WTC11 (cell line): ENCODE data around the gene SLC35G4. TPM values are rescaled to one million over a fixed set of nuclear protein-coding genes. Genes with fewer than 3 reads are reported as not detected.

Experiments
- ATAC-seq: fragments of 200-7000 bp; cut with Tn5 transposase; 2 replicates; pipeline ENCODE4 v1.10.0; 2021; ENCODE audit warnings: mild to moderate bottlenecking, moderate library complexity
- CTCF ChIA-PET: fragments of 300-600 bp; sonication (Branson Sonifier 250); formaldehyde crosslinking; loops from one replicate; lab custom pipeline; 2021; ENCODE audit warnings: antibody characterized with exemption; lab: Charles Lee
- POLR2A ChIA-PET: fragments of 350-600 bp; sonication (Branson Sonifier 250); formaldehyde crosslinking; loops from one replicate; lab custom pipeline; 2021; ENCODE audit warnings: antibody characterized with exemption; lab: Charles Lee
- DNase-seq: peaks from one replicate; pipeline ENCODE4 v3.0.0; 2021; ENCODE audit warnings: low spot score
- H3K27ac Mint-ChIP-seq: 2 replicates; pipeline ENCODE4 v1.8.0; 2021; ENCODE audit warnings: mixed read lengths
- H3K27me3 Mint-ChIP-seq: 2 replicates; pipeline ENCODE4 v1.8.0; 2021; ENCODE audit warnings: low read depth, mild to moderate bottlenecking, moderate library complexity, mixed read lengths
- H3K36me3 Mint-ChIP-seq: 2 replicates; pipeline ENCODE4 v1.8.0; 2021; ENCODE audit warnings: mixed read lengths
- H3K4me1 Mint-ChIP-seq: 2 replicates; pipeline ENCODE4 v1.8.0; 2022; ENCODE audit warnings: mixed read lengths
- H3K4me3 Mint-ChIP-seq: 2 replicates; pipeline ENCODE4 v1.8.0; 2021; ENCODE audit warnings: mild to moderate bottlenecking, moderate library complexity, mixed read lengths
- H3K9me3 Mint-ChIP-seq: 2 replicates; pipeline ENCODE4 v1.8.0; 2021; ENCODE audit warnings: mixed read lengths
- AFF4 ChIP-seq: sonication (generic); formaldehyde crosslinking; IDR thresholded peaks from 2 replicates; pipeline ENCODE4 v1.8.1; 2023; ENCODE audit warnings: mild to moderate bottlenecking, missing genetic modification reagents, borderline replicate concordance
- CBFB ChIP-seq: sonication (generic); formaldehyde crosslinking; IDR thresholded peaks from 2 replicates; pipeline ENCODE4 v1.8.1; 2022; ENCODE audit warnings: mild to moderate bottlenecking, low read depth, missing genetic modification reagents
- FOXP1 ChIP-seq: sonication (generic); formaldehyde crosslinking; IDR thresholded peaks from 2 replicates; pipeline ENCODE4 v1.8.0; 2022; ENCODE audit warnings: missing genetic modification reagents, mild to moderate bottlenecking, moderate library complexity, borderline replicate concordance
- GRHL2 ChIP-seq: fragments of 250-450 bp; sonication (Bioruptor Pico); IDR thresholded peaks from 2 replicates; pipeline ENCODE4 v1.8.0; 2022; ENCODE audit warnings: mild to moderate bottlenecking, moderate library complexity; ENCODE audit not compliant: insufficient replicate concordance, severe bottlenecking
- HMGXB4 ChIP-seq: sonication (generic); formaldehyde crosslinking; IDR thresholded peaks from 2 replicates; pipeline ENCODE4 v1.8.1; 2023; ENCODE audit warnings: mild to moderate bottlenecking, moderate library complexity, missing genetic modification reagents
- NR2C2 ChIP-seq: sonication (generic); formaldehyde crosslinking; IDR thresholded peaks from 2 replicates; pipeline ENCODE4 v1.8.0; 2022; ENCODE audit warnings: mild to moderate bottlenecking, missing genetic modification reagents
- PREB ChIP-seq: sonication (generic); formaldehyde crosslinking; IDR thresholded peaks from 2 replicates; pipeline ENCODE4 v1.8.1; 2022; ENCODE audit warnings: mild to moderate bottlenecking, missing genetic modification reagents, moderate library complexity, borderline replicate concordance
- RELA ChIP-seq: sonication (generic); formaldehyde crosslinking; IDR thresholded peaks from 2 replicates; pipeline ENCODE4 v1.8.1; 2022; ENCODE audit warnings: missing genetic modification reagents, mild to moderate bottlenecking, borderline replicate concordance
- STAT6 ChIP-seq: sonication (generic); formaldehyde crosslinking; conservative IDR thresholded peaks from 2 replicates; pipeline ENCODE4 v1.8.1; 2023; ENCODE audit warnings: mild to moderate bottlenecking, low read depth, missing genetic modification reagents, moderate library complexity
- TEAD1 ChIP-seq: sonication (generic); formaldehyde crosslinking; IDR thresholded peaks from 2 replicates; pipeline ENCODE4 v1.8.0; 2022; ENCODE audit warnings: mild to moderate bottlenecking, missing genetic modification reagents
- USF2 ChIP-seq: sonication (generic); formaldehyde crosslinking; IDR thresholded peaks from 2 replicates; pipeline ENCODE4 v1.8.1; 2023; ENCODE audit warnings: mild to moderate bottlenecking, missing genetic modification reagents, moderate library complexity
- ZNF281 ChIP-seq: sonication (generic); formaldehyde crosslinking; IDR thresholded peaks from 2 replicates; pipeline ENCODE4 v1.8.0; 2023; ENCODE audit warnings: mild to moderate bottlenecking, missing genetic modification reagents
- ZNF416 ChIP-seq: fragments of 250-450 bp; sonication (Bioruptor Pico); IDR thresholded peaks from 2 replicates; pipeline ENCODE4 v1.9.0; 2021; ENCODE audit warnings: mild to moderate bottlenecking, inconsistent platforms
- ZNF423 ChIP-seq: fragments of 250-450 bp; sonication (Bioruptor Pico); IDR thresholded peaks from 2 replicates; pipeline ENCODE4 v2.1.2; 2022; ENCODE audit warnings: mild to moderate bottlenecking, moderate library complexity
- ZNF512 ChIP-seq: sonication (generic); formaldehyde crosslinking; IDR thresholded peaks from 2 replicates; pipeline ENCODE4 v1.8.1; 2022; ENCODE audit warnings: missing genetic modification reagents, borderline replicate concordance
- total RNA-seq: library from RNA; stranded (reverse); gene quantifications from 3 replicates; pipeline ENCODE4 v1.2.3, GENCODE V29; 2021

SLC35G4 gene
- total RNA-seq, 1 experiment from 2014 or later = not detected

- Mint-ChIP-seq H3K4me3 (peak overlapping the region; percentile 50), H3K27ac (no peak overlapping the region), H3K9me3 (no peaks in the 10 kb centered on the region; the same call in 1 of the 2 replicates), H3K36me3 (no peaks in the 10 kb centered on the region), H3K4me1 (peaks cover 6% of the 10 kb centered on the region), H3K27me3 (peaks cover 21% of the 10 kb centered on the region)
- no peak for TF ChIP-seq PREB (CRISPR knock-in tag)
- TF ChIP-seq HMGXB4 = 0 out of 2 replicates have a peak, but pooled peaks have one; percentile 16
- peak; percentile 41 for ATAC-seq
- ChIA-PET POLR2A (no interaction called here), CTCF (interaction anchor here (0.6 to 5.5 kb wide), 42 partner anchors 10 to 581 kb away, joined by 3 to 99 read pairs (median 5); partner anchors contain the start of genes GNAL and IMPA2)
- no peak for DNase-seq
Observed at GRCh38 chr18:11655606-11655932, 46.2 kb downstream of the SLC35G4 start.

GRCh38 chr18:11657152-11657551, 47.8 kb downstream of the SLC35G4 start:
- H3K27ac Mint-ChIP-seq = no peak overlapping the region
- POLR2A ChIA-PET = no interaction called here
- DNase-seq (no peak), ATAC-seq (no peak)
- no peak overlapping the region for H3K4me3 Mint-ChIP-seq
- no peaks in the 10 kb centered on the region; the same call in 1 of the 2 replicates for H3K9me3 Mint-ChIP-seq
- CTCF ChIA-PET = interaction anchor here (1.2 to 5.5 kb wide), 4 partner anchors 33 to 382 kb away, joined by 3 to 99 read pairs (median 23); partner anchors contain the start of gene GNAL
- TF ChIP-seq RELA (CRISPR knock-in tag) (no peak), GRHL2 (no peak)
- peaks cover 6% of the 10 kb centered on the region for H3K4me1 Mint-ChIP-seq
- H3K27me3 Mint-ChIP-seq = peaks cover 21% of the 10 kb centered on the region
- H3K36me3 Mint-ChIP-seq = no peaks in the 10 kb centered on the region

- TF ChIP-seq ZNF416 (CRISPR knock-in tag) = no peak
- TF ChIP-seq STAT6 = no peak
- no peak for TF ChIP-seq ZNF512 (CRISPR knock-in tag)
- TF ChIP-seq CBFB (CRISPR knock-in tag) = no peak
- TF ChIP-seq TEAD1 (CRISPR knock-in tag) = no peak
- no peak for TF ChIP-seq FOXP1 (CRISPR knock-in tag)
- no peak for TF ChIP-seq ZNF281 (CRISPR knock-in tag)
- no peak for TF ChIP-seq AFF4 (CRISPR knock-in tag)
- TF ChIP-seq RELA (CRISPR knock-in tag) = no peak
- TF ChIP-seq ZNF423 (CRISPR knock-in tag) = no peak
- TF ChIP-seq NR2C2 (CRISPR knock-in tag) = no peak
- TF ChIP-seq USF2 (CRISPR knock-in tag) = no peak
- ATAC-seq (no peak), DNase-seq (no peak)
- H3K4me3 Mint-ChIP-seq = no peak overlapping the region
- ChIA-PET POLR2A (no interaction called here), CTCF (interaction anchor here (1.2 to 5.5 kb wide), 4 partner anchors 32 to 382 kb away, joined by 3 to 99 read pairs (median 23); partner anchors contain the start of gene GNAL)
- no peaks in the 10 kb centered on the region; the same call in 1 of the 2 replicates for H3K9me3 Mint-ChIP-seq
- no peak overlapping the region for H3K27ac Mint-ChIP-seq
- H3K36me3 Mint-ChIP-seq = no peaks in the 10 kb centered on the region
- H3K27me3 Mint-ChIP-seq = peaks cover 21% of the 10 kb centered on the region
- peaks cover 6% of the 10 kb centered on the region for H3K4me1 Mint-ChIP-seq
Observed at GRCh38 chr18:11657554-11657953, 48.2 kb downstream of the SLC35G4 start.
